PC-9 (cell line): ENCODE data around the gene THOC1.
"Not testable (repeated sequence)": the region's sequence is repeated elsewhere in the genome, so short reads cannot be mapped to it uniquely, and the experiment has no call there.

Experiments used
- CTCF ChIP-seq: fragments of 200-600 bp; sonication (generic); conservative IDR thresholded peaks from 2 replicates; pipeline ENCODE4 v1.6.1; 2017; ENCODE audit warnings: mixed run types, antibody characterized with exemption, mild to moderate bottlenecking, moderate library complexity
- EZH2 ChIP-seq: fragments of 200-600 bp; sonication (generic); IDR thresholded peaks from 2 replicates; pipeline ENCODE4 v1.8.0; 2017; ENCODE audit warnings: antibody characterized with exemption, low read depth

GRCh38 chr18:289970-290369, 22.1 kb upstream of the THOC1 start:
- not testable (repeated sequence) for TF ChIP-seq CTCF, EZH2
